DND-41 (cell line): Measurements from ENCODE around the gene SLC7A1.

Source experiments
- EZH2 ChIP-seq: IDR thresholded peaks from 3 replicates; pipeline ENCODE4 v1.6.1; 2012; ENCODE audit warnings: borderline replicate concordance, low read depth, mild to moderate bottlenecking, moderate library complexity, low read length, inconsistent platforms; ENCODE audit not compliant: severe bottlenecking
- TF ChIP-seq, protein P1 (sequence below): IDR thresholded peaks from 2 replicates; pipeline ENCODE4 v1.5.1; 2012; ENCODE audit warnings: borderline replicate concordance, low read length, moderate library complexity, mild to moderate bottlenecking; ENCODE audit not compliant: poor library complexity, severe bottlenecking; ENCODE audit errors: extremely low read depth

DNA sequence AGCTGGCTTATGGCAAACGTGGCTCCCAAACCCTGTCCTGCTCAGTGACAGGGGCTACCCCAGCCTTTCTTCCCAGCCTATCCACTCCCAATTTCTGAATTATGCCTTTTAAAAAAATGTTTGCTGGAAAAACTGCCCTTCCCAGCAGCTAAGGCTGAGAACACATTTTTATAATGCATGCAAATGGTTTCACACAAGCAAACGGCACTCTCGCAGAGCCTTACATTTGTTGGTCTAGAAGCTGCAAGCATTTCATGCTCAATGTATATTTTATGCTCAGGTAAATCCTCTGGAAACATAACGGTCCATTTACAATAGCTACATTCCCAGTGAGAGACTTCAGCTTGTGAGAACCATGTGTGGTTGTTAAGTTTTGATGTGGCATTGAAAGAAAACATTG is 61.4 kb downstream of the SLC7A1 start:
- TF ChIP-seq, protein P1, sequence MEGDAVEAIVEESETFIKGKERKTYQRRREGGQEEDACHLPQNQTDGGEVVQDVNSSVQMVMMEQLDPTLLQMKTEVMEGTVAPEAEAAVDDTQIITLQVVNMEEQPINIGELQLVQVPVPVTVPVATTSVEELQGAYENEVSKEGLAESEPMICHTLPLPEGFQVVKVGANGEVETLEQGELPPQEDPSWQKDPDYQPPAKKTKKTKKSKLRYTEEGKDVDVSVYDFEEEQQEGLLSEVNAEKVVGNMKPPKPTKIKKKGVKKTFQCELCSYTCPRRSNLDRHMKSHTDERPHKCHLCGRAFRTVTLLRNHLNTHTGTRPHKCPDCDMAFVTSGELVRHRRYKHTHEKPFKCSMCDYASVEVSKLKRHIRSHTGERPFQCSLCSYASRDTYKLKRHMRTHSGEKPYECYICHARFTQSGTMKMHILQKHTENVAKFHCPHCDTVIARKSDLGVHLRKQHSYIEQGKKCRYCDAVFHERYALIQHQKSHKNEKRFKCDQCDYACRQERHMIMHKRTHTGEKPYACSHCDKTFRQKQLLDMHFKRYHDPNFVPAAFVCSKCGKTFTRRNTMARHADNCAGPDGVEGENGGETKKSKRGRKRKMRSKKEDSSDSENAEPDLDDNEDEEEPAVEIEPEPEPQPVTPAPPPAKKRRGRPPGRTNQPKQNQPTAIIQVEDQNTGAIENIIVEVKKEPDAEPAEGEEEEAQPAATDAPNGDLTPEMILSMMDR, result no peak
- TF ChIP-seq EZH2, result no peak
